ENCODE data around the gene NHSL1. TPM values are rescaled to one million over a fixed set of nuclear protein-coding genes. Genes with fewer than 3 reads are reported as not detected.

NHSL1 gene
- total and polyA plus RNA-seq, 9 of the 15 experiments (the other 6 are each of a cell fraction or from before 2014, with no cell fraction given): 0.09 to 0.20 TPM; not detected in 7

GRCh38 chr6:138404666-138405337 lies 94.5 kb downstream of the NHSL1 start (continued):
- TF ChIP-seq ILK (tag; IDR thresholded peaks at IDR 0.05; ENCODE audit: borderline replicate concordance, low read depth): no peak
- TF ChIP-seq PHF8 (IDR thresholded peaks at IDR 0.05; ENCODE audit: borderline replicate concordance, low read length): no peak
- no peak for TF ChIP-seq SMARCE1 (IDR thresholded peaks at IDR 0.05)
- TF ChIP-seq SRSF9 (IDR thresholded peaks at IDR 0.05; ENCODE audit: borderline replicate concordance, low read depth, low read length): no peak
- TF ChIP-seq, protein P1, sequence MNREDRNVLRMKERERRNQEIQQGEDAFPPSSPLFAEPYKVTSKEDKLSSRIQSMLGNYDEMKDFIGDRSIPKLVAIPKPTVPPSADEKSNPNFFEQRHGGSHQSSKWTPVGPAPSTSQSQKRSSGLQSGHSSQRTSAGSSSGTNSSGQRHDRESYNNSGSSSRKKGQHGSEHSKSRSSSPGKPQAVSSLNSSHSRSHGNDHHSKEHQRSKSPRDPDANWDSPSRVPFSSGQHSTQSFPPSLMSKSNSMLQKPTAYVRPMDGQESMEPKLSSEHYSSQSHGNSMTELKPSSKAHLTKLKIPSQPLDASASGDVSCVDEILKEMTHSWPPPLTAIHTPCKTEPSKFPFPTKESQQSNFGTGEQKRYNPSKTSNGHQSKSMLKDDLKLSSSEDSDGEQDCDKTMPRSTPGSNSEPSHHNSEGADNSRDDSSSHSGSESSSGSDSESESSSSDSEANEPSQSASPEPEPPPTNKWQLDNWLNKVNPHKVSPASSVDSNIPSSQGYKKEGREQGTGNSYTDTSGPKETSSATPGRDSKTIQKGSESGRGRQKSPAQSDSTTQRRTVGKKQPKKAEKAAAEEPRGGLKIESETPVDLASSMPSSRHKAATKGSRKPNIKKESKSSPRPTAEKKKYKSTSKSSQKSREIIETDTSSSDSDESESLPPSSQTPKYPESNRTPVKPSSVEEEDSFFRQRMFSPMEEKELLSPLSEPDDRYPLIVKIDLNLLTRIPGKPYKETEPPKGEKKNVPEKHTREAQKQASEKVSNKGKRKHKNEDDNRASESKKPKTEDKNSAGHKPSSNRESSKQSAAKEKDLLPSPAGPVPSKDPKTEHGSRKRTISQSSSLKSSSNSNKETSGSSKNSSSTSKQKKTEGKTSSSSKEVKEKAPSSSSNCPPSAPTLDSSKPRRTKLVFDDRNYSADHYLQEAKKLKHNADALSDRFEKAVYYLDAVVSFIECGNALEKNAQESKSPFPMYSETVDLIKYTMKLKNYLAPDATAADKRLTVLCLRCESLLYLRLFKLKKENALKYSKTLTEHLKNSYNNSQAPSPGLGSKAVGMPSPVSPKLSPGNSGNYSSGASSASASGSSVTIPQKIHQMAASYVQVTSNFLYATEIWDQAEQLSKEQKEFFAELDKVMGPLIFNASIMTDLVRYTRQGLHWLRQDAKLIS (CRISPR knock-in tag; IDR thresholded peaks at IDR 0.05): no peak
- no peak for TF ChIP-seq PHTF2 (CRISPR knock-in tag; IDR thresholded peaks at IDR 0.05)
- no peak for TF ChIP-seq ZNF24 (IDR thresholded peaks at IDR 0.05)
- TF ChIP-seq ZNF583 (CRISPR knock-in tag; IDR thresholded peaks at IDR 0.05): no peak
- TF ChIP-seq CC2D1A (IDR thresholded peaks at IDR 0.05): no peak
- no peak for TF ChIP-seq FOXA1 (IDR thresholded peaks at IDR 0.05; ENCODE audit: borderline replicate concordance)
- no peak for TF ChIP-seq TEAD2 (tag; IDR thresholded peaks at IDR 0.05)
- no peak for TF ChIP-seq XRCC5 (IDR thresholded peaks at IDR 0.05; ENCODE audit: low read depth, low read length)
- TF ChIP-seq, protein P2, sequence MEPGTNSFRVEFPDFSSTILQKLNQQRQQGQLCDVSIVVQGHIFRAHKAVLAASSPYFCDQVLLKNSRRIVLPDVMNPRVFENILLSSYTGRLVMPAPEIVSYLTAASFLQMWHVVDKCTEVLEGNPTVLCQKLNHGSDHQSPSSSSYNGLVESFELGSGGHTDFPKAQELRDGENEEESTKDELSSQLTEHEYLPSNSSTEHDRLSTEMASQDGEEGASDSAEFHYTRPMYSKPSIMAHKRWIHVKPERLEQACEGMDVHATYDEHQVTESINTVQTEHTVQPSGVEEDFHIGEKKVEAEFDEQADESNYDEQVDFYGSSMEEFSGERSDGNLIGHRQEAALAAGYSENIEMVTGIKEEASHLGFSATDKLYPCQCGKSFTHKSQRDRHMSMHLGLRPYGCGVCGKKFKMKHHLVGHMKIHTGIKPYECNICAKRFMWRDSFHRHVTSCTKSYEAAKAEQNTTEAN (CRISPR knock-in tag; IDR thresholded peaks at IDR 0.05): no peak
- TF ChIP-seq TRIM25 (IDR thresholded peaks at IDR 0.05; ENCODE audit: borderline replicate concordance): no peak
- TF ChIP-seq POLR2AphosphoS2 (IDR thresholded peaks at IDR 0.05; ENCODE audit: low read length): no peak
- TF ChIP-seq TBP (optimal IDR thresholded peaks at IDR 0.05; ENCODE audit: low read depth, low read length): no peak
- no peak for TF ChIP-seq RHOXF2B (CRISPR knock-in tag; conservative IDR thresholded peaks at IDR 0.05)
- TF ChIP-seq, protein P3, sequence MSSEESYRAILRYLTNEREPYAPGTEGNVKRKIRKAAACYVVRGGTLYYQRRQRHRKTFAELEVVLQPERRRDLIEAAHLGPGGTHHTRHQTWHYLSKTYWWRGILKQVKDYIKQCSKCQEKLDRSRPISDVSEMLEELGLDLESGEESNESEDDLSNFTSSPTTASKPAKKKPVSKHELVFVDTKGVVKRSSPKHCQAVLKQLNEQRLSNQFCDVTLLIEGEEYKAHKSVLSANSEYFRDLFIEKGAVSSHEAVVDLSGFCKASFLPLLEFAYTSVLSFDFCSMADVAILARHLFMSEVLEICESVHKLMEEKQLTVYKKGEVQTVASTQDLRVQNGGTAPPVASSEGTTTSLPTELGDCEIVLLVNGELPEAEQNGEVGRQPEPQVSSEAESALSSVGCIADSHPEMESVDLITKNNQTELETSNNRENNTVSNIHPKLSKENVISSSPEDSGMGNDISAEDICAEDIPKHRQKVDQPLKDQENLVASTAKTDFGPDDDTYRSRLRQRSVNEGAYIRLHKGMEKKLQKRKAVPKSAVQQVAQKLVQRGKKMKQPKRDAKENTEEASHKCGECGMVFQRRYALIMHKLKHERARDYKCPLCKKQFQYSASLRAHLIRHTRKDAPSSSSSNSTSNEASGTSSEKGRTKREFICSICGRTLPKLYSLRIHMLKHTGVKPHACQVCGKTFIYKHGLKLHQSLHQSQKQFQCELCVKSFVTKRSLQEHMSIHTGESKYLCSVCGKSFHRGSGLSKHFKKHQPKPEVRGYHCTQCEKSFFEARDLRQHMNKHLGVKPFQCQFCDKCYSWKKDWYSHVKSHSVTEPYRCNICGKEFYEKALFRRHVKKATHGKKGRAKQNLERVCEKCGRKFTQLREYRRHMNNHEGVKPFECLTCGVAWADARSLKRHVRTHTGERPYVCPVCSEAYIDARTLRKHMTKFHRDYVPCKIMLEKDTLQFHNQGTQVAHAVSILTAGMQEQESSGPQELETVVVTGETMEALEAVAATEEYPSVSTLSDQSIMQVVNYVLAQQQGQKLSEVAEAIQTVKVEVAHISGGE (CRISPR knock-in tag; IDR thresholded peaks at IDR 0.05): peak in 1 of 3 experiments; percentile 11; a peak in 1 of 6 replicates
- TF ChIP-seq ATF7 (IDR thresholded peaks at IDR 0.05): no peak

All from K562 (cell line).